DMS53 treated with DMSO at 0.1 percent for 48 hours (cell line): ENCODE data around the gene SBK2.

Experiments
- DNase-seq: peaks from one replicate; lab custom pipeline; 2025; ENCODE audit not compliant: unreplicated experiment; lab: John Stamatoyannopoulos, UW

Gene SBK2

GRCh38 chr19:55486971-55487923 lies 49.7 kb downstream of the SBK2 start:
- peak; percentile 38 for DNase-seq

- no peak for DNase-seq
Observed at GRCh38 chr19:55486043-55486970, 50.6 kb downstream of the SBK2 start.

GRCh38 chr19:55485439-55486011 lies 51.4 kb downstream of the SBK2 start:
- DNase-seq: no peak

- peak; percentile 31 for DNase-seq
Observed at GRCh38 chr19:55484593-55485438, 52.1 kb downstream of the SBK2 start, which contains the start of gene NAT14. TSS of gene NAT14 (plus strand) at chr19:55485188. CDS start at chr19:55485709, 521 bp downstream.

GRCh38 chr19:55483706-55484592 lies 53.0 kb downstream of the SBK2 start:
- DNase-seq: no peak

- DNase-seq: no peak
Observed at GRCh38 chr19:55482967-55483705, 53.8 kb downstream of the SBK2 start.

- DNase-seq: no peak
Observed at GRCh38 chr19:55482156-55482961, 54.6 kb downstream of the SBK2 start.

- DNase-seq: no peak
Observed at GRCh38 chr19:55481794-55482155, 55.2 kb downstream of the SBK2 start.

GRCh38 chr19:55481148-55481793 lies 55.7 kb downstream of the SBK2 start:
- DNase-seq: no peak

GRCh38 chr19:55479451-55480230 lies 57.3 kb downstream of the SBK2 start:
- no peak for DNase-seq

- DNase-seq: no peak
Observed at GRCh38 chr19:55479045-55479444, 57.9 kb downstream of the SBK2 start.
